HG02759 (cell line): ENCODE measurements around the gene AP4E1.
"Not testable (repeated sequence)": the region's sequence is repeated elsewhere in the genome, so short reads cannot be mapped to it uniquely, and the experiment has no call there.

Experiments
- ATAC-seq: cut with Tn5 transposase; IDR thresholded peaks from one replicate; pipeline ENCODE4 v1.9.1; 2021; ENCODE audit warnings: mild to moderate bottlenecking, moderate library complexity; ENCODE audit not compliant: unreplicated experiment

Gene AP4E1

DNA sequence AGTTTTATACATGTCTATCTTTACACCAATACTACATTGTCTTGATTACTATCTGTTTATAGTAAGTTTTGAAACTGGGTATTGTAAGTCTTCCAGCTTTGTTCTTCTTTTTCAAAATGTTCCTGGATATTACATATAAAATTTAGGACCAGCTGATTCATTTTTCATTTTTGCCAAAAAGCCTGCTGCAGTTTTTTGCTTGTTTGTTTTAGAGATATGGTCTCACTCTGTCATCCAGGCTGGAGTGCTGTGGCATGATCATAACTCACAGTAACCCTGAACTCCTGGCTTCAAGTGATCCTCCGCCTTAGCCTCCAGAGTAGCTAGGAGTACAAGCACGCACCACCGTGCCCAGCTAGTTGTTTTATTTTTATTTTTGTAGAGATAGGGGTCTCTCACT is 20.4 kb upstream of the AP4E1 start:
- no peak for ATAC-seq

DNA sequence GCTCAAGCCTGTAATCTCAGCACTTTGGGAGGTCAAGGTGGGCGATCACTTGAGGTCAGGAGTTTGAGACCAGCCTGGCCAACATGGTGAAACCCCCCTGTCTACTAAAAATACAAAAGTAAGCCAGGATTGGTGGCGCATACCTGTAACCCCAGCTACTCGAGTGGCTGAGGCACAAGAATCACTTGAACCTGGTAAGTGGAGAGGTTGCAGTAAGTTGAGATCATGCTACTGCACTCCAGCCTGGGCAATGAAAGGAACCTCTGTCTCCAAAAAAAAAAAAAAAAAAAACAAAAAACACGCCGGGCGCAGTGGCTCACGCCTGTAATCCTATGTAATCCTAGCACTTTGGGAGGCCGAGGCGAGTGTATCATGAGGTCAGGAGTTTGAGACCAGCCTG is 18.9 kb upstream of the AP4E1 start:
- ATAC-seq = no peak

DNA sequence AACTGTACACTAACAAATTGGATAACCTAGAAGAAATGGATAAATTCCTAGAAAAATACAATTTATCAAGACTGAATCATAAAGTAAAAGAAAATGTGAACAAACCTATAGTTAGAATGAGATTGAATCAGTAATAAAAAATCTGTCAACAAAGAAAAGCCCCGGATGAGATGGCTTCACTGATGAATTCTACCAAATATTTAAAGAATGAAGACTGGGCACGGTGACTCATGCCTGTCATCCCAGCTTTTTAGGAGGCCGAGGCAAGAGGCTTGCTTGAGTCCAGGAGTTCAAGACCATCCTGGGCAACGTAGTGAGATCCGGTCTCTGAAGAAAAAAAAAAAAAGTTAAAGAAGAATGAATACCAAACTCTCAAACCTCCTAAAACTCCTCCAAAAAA is 17.7 kb upstream of the AP4E1 start:
- ATAC-seq = no peak

DNA sequence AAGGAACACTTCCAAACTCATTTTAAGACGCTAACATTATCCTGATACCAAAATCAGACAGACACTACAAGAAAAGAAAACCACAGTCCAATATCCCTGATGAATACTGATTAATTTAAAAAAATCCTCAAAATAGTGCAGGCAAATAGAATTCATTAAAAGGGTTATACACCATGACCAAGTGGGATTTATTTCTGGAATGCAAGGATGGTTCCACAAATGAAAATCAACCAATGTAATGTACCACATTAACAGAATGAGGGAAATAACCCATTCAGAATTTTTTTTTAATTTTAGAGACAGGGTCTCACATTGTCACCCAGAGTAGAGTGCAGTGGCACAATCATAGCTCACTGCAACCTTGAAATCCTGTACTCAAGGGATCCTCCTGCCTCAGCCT is 17.3 kb upstream of the AP4E1 start:
- no peak for ATAC-seq

DNA sequence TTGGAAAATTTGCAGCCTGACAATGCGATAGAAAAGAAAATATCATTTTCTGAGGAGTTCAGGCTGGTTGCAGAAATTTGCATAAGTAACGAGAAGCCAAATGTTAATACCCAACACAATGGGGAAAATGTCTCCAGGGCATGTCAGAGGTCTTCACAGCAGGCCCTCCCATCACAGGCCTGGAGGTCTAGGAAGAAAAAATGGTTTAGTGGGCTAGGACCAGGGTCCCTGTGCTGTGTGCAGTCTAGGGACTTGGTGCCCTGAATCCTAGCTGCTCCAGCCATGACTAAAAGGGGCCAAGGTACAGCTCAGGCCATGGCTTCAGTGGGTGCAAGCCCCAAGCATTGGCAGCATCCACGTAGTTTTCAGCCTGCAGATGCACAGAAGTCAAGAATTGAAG is 14.5 kb upstream of the AP4E1 start:
- ATAC-seq = no peak

DNA sequence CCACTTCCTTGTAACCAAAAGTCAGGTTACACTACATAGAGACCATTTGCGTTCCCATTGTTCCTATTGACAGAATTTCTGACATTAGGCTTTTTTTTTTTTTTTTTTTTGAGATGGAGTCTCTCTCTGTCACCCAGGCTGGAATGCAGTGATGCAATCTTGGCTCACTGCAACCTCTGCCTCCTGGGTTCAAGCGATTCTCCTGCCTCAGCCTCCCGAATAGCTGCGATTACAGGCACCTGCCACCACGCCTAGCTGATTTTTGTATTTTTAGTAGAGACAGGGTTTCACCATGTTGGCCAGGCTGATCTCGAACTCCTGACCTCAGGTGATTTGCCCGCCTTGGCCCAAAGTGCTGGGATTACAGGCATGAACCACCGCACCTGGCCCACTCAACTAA is 7.1 kb upstream of the AP4E1 start:
- not testable (repeated sequence) for ATAC-seq

DNA sequence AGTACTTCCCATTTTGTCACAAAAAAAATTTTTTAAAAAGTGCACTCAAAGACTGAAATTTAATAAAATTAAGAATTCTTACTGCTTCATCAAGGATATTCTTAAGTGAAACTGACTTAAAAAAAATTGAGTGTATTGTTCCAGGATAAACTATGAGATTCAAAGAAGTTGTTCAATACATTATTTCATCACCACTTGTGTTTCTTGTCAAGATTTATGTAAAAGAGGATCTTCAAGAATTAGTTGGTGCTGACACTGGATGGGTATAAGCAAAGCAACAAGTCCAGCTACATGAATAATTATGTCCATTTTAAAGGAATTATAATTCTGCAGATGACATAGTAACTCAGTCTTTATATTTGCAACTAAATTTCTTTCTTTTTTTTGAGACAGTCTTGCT is 4.3 kb upstream of the AP4E1 start:
- ATAC-seq = no peak

DNA sequence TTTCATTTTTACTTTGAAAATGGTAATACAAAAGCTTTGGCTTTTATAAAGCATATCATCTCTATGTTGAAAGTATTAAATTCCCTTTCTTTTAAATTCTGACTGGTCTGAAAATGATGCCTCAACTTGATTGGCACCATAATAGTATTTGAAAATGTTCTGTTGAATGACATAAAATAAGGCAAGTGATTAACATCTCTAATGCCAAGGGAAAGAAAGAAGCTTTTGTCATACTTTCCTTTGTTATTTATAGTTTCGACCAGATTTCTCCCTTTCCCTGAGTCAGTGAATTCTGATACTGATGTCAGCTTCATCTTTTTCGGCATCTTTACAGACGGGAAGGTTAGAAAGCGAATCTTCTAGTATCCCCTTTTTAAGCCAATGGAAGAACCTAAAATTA is 3.4 kb upstream of the AP4E1 start:
- no peak for ATAC-seq

DNA sequence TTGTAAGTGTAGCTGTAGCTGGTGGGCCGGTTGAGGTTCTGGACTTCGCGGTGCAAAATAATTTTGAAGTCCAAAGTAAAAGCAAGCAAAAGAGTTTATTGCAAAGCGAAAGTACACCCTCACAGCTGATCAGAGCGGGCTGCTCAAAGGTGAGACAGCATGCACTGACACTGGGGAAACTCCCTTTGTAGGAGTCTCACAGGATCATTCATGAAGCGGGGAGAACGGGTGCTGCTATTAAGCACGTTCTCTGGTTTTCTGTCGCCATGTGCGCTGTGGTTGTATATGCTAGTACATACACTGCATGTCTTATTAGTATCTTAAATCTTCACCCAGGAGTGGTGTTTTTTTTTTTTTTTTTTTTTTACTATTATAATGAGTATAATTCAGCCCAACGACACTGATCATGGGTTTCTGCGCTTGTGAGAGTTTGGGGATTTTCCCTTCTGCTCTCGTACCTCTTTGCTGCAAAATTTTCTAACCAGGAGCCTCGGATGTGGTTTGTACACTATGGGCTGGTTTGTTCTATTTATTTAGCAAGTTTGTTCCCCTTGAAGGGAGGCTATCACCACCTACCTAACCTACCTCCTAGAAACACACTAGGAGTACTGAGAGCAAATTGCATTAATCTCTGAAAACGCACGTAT is 1.4 kb upstream of the AP4E1 start:
- ATAC-seq = peak; percentile 54

DNA sequence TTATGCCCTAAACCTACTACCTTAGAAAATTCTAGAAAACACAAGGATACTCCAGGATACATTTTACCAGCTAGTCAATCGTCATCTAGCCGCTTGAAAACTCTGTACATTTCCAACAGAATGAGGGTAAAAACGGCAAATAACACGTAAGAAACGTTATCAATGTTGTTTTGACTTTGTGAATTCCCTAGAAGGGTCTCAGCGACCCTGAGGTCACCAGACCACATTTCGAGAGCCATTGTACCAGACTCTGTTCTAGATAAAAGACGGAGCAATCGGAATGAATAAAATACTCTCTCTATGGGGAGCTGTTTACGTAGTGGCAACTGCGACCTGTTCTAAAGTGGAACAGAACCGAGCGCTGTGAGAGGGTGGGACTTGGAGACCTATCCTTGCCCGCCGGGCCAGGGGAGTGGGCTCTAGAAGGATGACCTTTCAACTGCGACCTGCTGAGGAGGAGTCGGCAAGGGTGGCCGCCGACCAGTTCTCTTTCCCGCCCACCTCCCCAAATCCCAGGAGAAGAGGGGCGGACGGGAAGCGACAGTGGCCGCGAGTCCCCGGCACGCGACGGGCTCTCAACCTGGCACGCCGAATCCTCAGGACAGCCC is 778 bp upstream of the AP4E1 start:
- ATAC-seq = peak; percentile 30

DNA sequence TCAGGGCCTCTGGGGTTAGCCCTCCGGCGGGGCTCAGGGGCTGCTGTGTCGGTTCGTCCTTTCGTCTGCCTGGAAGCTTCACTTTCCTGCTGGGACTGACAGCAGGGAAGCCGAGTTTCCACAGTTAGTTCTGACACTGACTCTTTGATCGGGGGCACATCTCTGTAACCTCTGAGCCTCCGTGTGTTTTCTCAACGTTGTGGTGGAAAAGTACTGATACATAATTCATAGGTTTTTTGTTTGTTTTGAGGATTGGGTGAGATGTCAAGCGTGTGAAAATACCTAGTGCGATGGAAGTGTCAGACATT is 481 bp downstream of the AP4E1 start:
- peak; percentile 2 for ATAC-seq

DNA sequence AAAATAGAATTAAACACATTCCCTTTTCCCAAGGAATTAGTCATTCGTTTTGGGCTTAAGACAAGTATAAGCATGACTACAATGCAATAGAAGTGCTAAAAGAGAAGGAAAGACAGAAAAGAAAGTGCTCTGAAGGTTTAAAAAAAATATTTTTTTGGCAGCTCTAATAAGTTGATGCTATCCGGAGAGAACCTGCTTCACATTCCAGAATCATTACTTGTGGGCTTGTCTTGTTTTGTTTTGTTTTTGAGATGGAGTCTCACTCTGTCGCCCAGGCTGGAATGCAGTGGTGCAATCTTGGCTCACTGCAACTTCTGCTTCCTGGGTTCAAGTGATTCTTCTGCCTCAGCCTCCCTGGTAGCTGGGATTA is 1.9 kb downstream of the AP4E1 start:
- ATAC-seq = not testable (repeated sequence)

DNA sequence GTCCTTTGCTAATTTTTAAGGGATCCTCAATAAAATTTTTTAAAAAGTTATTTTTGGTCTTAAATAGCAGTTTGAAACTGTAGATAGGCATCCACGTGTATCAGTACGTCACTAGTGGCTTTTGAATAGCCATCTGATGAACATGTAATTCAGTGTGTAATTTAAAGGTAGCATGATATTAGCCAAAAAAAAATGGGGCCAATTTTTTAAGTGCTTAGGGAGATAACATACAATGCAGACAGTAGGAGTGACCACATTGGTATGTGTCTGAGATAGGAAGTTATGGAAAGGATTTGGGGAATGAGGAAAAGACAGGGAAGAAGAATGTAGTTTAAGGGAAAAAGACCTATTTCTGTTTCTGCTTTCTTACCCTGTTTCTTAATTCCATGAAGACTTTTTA is 2.5 kb downstream of the AP4E1 start:
- ATAC-seq = no peak

DNA sequence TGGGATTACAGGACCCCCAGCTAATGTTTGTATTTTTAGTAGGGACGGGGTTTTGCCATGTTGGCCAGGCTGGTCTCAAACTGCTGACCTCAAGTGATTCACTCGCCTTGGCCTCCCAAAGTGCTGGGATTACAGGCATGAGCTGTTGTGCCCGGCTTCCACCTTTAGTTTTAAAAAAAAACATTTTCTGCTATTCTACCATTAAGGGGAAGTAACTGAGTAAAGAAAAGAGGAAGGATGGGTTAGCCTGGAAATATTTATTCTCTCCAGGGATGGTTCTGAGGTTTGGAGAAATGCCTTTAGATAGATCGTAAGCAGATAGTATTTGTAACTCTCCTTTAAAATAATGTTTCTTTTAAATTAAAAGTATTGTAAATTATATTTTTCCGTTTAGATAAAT is 3.1 kb downstream of the AP4E1 start:
- no peak for ATAC-seq

DNA sequence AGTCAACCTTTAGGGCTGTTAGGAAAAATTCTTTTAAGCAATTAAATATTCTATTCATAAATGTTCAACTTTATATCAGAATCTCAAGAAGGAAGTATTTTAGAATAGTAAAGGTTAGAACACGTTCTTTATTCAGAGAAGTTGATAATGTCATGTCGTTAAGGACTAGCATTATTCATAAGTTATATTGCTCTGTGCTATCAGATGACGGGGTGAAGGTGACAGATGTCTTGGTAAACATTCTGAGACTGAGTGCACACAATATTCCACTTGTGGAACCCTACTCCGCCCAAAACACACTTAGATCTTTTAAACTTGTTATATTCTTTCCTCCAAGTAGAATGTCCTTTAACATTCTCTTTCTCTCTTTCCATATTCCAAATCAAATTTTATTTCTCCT is 7.9 kb downstream of the AP4E1 start:
- ATAC-seq = no peak

DNA sequence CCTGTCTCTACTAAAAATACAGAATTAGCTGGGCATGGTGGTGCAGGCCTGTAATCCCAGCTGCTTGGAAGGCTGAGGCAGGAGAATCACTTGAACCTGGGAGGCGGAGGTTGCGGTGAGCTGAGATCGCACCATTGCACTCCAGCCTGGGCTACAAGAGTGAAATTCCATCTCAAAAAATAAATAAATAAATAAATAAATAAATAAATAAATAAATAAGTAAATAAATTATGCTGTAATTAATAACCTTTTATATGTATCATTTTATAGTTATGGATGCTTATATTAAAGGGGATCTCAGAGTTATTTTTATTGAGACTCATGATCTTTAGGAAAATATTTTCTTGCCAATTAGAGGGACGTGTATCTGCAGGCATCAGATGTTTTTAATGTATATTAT is 10.9 kb downstream of the AP4E1 start:
- ATAC-seq = not testable (repeated sequence)

DNA sequence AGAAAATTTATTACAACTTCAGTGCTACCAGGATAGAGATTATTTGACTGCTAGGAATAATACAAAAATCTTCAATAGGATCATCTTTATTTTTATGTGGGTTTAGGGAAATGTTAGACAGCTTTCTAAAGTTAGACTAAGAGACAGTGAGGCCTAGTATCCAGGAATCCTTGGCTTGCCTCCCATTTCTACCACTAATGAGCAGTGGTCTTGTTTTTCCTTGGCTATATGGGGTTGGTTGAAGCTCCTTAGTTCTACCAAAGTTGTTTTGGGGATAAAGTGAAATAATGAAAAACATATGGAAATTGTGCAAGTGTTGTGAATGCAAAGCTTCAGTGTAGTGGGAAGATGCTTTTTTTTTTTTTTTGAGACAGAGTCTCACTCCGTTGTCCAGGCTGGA is 16.8 kb downstream of the AP4E1 start:
- no peak for ATAC-seq

DNA sequence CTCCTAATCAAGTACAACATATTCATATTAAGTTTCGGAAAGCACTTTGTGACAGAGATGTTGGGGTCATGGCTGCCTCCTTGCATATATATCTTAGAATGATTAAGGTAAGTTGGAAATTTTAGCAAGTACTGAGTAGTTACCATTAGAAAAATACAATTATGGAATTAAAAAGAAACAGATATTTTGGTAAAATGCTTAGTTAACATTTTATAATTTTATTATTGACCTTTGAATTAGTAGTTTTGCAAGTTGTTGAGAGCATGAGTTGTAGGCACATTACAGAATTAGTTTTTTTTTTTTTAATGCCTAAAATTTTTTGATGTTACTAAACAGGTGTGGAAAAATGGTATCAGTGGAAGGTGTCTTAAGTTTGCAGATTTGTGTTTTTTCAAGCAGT is 20.6 kb downstream of the AP4E1 start:
- ATAC-seq = no peak

DNA sequence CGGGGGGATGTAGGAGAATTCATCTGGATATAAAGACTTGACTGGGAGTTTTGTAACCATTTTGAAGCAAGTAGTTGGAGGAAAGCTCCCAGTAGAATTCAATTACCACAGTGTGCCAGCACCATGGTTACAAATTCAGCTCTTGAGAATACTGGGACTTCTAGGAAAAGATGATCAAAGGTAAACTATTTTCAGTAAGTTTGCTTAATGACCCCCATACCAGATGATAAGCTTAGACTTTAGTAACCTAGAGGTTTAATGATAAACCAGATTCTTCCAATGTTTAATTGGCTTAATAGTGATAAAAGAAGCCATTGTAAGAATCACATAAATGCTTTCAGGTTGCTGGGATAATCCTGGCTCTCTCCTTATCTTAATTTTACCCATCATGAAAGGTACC is 22.3 kb downstream of the AP4E1 start:
- no peak for ATAC-seq

DNA sequence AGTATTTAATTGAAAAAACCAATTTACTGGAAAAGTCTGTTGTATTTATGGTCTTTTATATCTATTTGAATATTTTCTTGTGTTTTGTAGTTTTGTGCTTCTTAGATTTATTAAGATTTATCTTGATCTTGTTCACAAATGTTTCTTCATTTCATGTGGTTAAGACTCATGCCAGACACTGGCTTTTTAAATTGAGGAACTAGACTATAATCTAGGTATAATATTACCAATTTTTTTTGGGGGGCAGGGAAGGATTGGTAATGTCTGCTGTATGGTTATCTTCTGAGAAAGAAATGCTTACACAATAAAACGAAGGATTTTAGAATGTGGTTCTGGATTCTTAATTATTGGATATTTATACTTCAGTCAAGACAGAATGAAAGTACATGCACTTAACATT is 24.9 kb downstream of the AP4E1 start:
- no peak for ATAC-seq

DNA sequence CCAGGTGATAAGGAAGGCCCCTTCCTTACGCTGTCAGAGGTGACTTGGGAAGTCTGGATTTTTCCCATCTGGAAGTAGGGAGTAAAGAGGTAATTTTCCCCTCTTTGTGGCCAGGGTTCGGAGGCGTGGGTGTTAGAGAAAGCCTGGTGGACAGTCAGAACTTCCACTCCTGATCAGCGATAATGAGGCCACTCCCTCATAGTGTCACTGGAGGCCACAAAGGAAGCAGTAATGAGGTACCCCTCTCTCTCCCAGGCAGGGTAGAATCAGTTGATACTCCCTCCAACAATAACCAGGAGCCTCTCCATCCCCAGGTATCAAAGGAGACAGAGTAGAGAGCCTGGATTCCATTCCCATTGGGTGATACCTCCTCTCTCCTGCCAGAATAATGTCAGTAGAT is 30.0 kb downstream of the AP4E1 start:
- no peak for ATAC-seq

DNA sequence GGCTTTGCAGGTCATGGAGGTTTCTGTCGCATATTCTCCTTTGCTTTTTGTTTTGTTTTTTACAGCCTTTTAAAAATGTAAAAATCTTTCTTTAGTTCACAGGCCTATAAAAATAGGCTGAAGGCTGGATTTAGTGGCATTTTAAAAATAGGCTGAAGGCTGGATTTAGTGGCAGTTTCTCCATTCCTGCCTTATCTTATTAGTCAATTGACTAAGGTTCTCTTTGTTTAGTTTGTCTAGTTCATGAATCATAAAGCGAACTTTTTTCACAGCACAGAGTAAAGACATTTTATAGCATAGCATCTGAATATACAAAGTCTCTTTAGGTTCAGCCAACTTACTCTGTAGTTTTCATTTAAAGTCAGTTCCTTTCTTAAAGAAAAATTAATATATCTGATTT is 31.4 kb downstream of the AP4E1 start:
- ATAC-seq = no peak

DNA sequence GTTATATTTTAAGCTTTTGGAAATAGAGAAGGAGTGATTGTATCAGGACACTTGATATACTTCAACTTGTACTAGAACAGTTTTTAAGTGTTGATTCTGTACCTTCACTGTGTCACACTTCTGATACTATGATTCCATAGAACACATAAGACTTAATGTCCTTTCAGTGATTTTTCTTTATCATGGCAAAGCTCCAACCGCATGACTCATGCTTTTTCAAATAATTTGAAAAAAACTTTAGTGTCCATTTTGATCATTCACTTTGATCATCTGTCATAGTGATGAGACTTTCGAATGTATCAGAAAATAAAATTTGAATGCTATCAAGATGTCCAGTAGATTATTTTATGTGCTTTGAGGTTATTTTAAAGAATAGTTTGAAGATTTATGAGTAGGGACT is 32.0 kb downstream of the AP4E1 start:
- no peak for ATAC-seq
